C4-2B (cell line): ENCODE measurements around the gene ZCCHC17.

Source experiments
- CTCF ChIP-seq: fragments of 450-650 bp; conservative IDR thresholded peaks from 2 replicates; pipeline ENCODE4 v1.5.1; 2017; ENCODE audit warnings: mild to moderate bottlenecking
- ZFX ChIP-seq: fragments of 450-650 bp; IDR thresholded peaks from 2 replicates; pipeline ENCODE4 v1.6.1; 2017

GRCh38 chr1:31387612-31388011 is 90.8 kb downstream of the ZCCHC17 start:
- TF ChIP-seq CTCF (no peak), ZFX (no peak)
